Neural progenitor cell (in vitro differentiated cells): ENCODE results near the gene G3BP2. TPM values are rescaled to one million over a fixed set of nuclear protein-coding genes. Genes with fewer than 3 reads are reported as not detected.

Experiments
- DNase-seq: peaks from one replicate; pipeline ENCODE4 v3.0.0-alpha.2; 2016; ENCODE audit warnings: low spot score
- H2AFZ ChIP-seq: fragments of 200-600 bp; sonication (generic); replicated peaks from 2 replicates; pipeline ENCODE4 v1.6.1; 2016; ENCODE audit warnings: antibody characterized with exemption
- H3F3A ChIP-seq: fragments of 200-600 bp; sonication (generic); 2 replicates; pipeline ENCODE4 v1.6.1; 2016; ENCODE audit warnings: antibody characterized with exemption, low read depth
- H3K27ac ChIP-seq: fragments of 200-600 bp; sonication (generic); 2 replicates; pipeline ENCODE4 v1.5.1; 2016; ENCODE audit warnings: mild to moderate bottlenecking
- H3K27me3 ChIP-seq: fragments of 200-600 bp; sonication (generic); 2 replicates; pipeline ENCODE4 v1.6.1; 2016; ENCODE audit warnings: mild to moderate bottlenecking, moderate library complexity
- H3K36me3 ChIP-seq: fragments of 200-600 bp; sonication (generic); 2 replicates; pipeline ENCODE4 v1.5.1; 2016
- H3K4me1 ChIP-seq: fragments of 200-600 bp; sonication (generic); 2 replicates; pipeline ENCODE4 v1.6.1; 2016; ENCODE audit warnings: mixed run types
- H3K4me2 ChIP-seq: fragments of 200-600 bp; sonication (generic); 2 replicates; pipeline ENCODE4 v1.6.1; 2016
- H3K4me3 ChIP-seq: fragments of 200-600 bp; sonication (generic); 2 replicates; pipeline ENCODE4 v1.5.1; 2016
- H3K79me2 ChIP-seq: fragments of 200-600 bp; sonication (generic); 2 replicates; pipeline ENCODE4 v1.6.1; 2016; ENCODE audit warnings: low read depth
- H3K9ac ChIP-seq: fragments of 200-600 bp; sonication (generic); 2 replicates; pipeline ENCODE4 v1.6.1; 2016
- H3K9me3 ChIP-seq: fragments of 200-600 bp; sonication (generic); 2 replicates; pipeline ENCODE4 v1.5.1; 2016; ENCODE audit warnings: low read depth
- H4K20me1 ChIP-seq: fragments of 200-600 bp; sonication (generic); 2 replicates; pipeline ENCODE4 v1.6.1; 2016; ENCODE audit warnings: low read depth
- H3K27ac Mint-ChIP-seq: 3 replicates; pipeline ENCODE4 v1.8.0; 2021; ENCODE audit warnings: mixed read lengths
- H3K27me3 Mint-ChIP-seq: 2 replicates; pipeline ENCODE4 v1.8.0; 2022; ENCODE audit warnings: low read depth, mild to moderate bottlenecking, inconsistent platforms, moderate library complexity, mixed read lengths; ENCODE audit not compliant: insufficient read depth
- H3K36me3 Mint-ChIP-seq: 3 replicates; pipeline ENCODE4 v1.8.0; 2021; ENCODE audit warnings: mixed read lengths
- H3K4me1 Mint-ChIP-seq: 3 replicates; pipeline ENCODE4 v1.8.0; 2021; ENCODE audit warnings: mixed read lengths
- H3K4me3 Mint-ChIP-seq: 3 replicates; pipeline ENCODE4 v1.8.0; 2021; ENCODE audit warnings: mild to moderate bottlenecking, moderate library complexity, mixed read lengths
- H3K9me3 Mint-ChIP-seq: 3 replicates; pipeline ENCODE4 v1.8.0; 2020; ENCODE audit warnings: mixed read lengths
- EZH2 ChIP-seq: fragments of 200-600 bp; sonication (generic); IDR thresholded peaks from 2 replicates; pipeline ENCODE4 v1.6.1; 2017; ENCODE audit warnings: antibody characterized with exemption, mild to moderate bottlenecking, moderate library complexity
- EZH2phosphoT487 ChIP-seq: fragments of 200-600 bp; sonication (generic); IDR thresholded peaks from 2 replicates; pipeline ENCODE4 v1.6.1; 2017; ENCODE audit warnings: antibody characterized with exemption
- total RNA-seq: library from RNA; depleted of rRNA; stranded (reverse); fragments of >200 nt; gene quantifications from 2 replicates; pipeline ENCODE4 v1.2.3, GENCODE V29; 2015; ENCODE audit warnings: low replicate concordance
- TF ChIP-seq, protein P1 (sequence below): fragments of 200-600 bp; sonication (generic); IDR thresholded peaks from 2 replicates; pipeline ENCODE4 v1.5.1; 2017; ENCODE audit warnings: antibody characterized with exemption, mild to moderate bottlenecking

Gene G3BP2
- total RNA-seq, 1 donor from 2014 or later: 241 TPM

DNA sequence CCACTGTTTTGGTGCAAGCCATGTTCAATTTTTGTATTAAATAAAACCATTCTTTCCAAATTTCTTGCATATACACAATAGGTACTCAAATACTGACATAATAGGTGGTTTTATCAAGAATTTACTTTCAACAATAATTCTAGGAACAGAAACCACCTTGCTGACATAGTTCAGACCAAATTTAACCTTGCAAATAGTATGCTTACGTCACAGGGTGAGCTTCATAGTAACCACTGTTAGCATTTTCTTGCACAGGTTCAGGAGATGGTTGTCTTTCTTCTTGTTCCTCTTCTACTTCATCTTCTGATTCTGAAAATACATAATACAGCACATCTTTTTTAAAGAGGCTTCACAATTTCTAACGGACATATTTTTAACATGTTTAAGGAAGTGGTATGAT, 17.6 kb downstream of the G3BP2 start:
- no peak for DNase-seq
- H3K4me1 Mint-ChIP-seq: peaks cover 1% of the 10 kb centered on the region
- peaks cover 44% of the 10 kb centered on the region for H3F3A ChIP-seq
- H3K4me1 ChIP-seq: no peaks in the 10 kb centered on the region
- H3K9me3 ChIP-seq: no peaks in the 10 kb centered on the region
- peaks cover 1% of the 10 kb centered on the region for H3K27me3 Mint-ChIP-seq
- no peaks in the 10 kb centered on the region for H3K9me3 Mint-ChIP-seq
- H3K79me2 ChIP-seq: peaks cover 95% of the 10 kb centered on the region
- peaks cover 61% of the 10 kb centered on the region for H3K36me3 ChIP-seq
- no peak overlapping the region for H3K4me3 Mint-ChIP-seq
- TF ChIP-seq EZH2 (no peak), EZH2phosphoT487 (no peak)
- TF ChIP-seq, protein P1, sequence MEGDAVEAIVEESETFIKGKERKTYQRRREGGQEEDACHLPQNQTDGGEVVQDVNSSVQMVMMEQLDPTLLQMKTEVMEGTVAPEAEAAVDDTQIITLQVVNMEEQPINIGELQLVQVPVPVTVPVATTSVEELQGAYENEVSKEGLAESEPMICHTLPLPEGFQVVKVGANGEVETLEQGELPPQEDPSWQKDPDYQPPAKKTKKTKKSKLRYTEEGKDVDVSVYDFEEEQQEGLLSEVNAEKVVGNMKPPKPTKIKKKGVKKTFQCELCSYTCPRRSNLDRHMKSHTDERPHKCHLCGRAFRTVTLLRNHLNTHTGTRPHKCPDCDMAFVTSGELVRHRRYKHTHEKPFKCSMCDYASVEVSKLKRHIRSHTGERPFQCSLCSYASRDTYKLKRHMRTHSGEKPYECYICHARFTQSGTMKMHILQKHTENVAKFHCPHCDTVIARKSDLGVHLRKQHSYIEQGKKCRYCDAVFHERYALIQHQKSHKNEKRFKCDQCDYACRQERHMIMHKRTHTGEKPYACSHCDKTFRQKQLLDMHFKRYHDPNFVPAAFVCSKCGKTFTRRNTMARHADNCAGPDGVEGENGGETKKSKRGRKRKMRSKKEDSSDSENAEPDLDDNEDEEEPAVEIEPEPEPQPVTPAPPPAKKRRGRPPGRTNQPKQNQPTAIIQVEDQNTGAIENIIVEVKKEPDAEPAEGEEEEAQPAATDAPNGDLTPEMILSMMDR: no peak
- H4K20me1 ChIP-seq: peaks cover 75% of the 10 kb centered on the region
- no peak overlapping the region for H3K9ac ChIP-seq
- H3K4me2 ChIP-seq: no peak overlapping the region
- no peaks in the 10 kb centered on the region for H3K27me3 ChIP-seq
- H3K4me3 ChIP-seq: no peak overlapping the region
- H3K27ac Mint-ChIP-seq: no peak overlapping the region
- H3K27ac ChIP-seq: no peak overlapping the region
- peaks cover 26% of the 10 kb centered on the region for H3K36me3 Mint-ChIP-seq
- H2AFZ ChIP-seq: no peak overlapping the region

DNA sequence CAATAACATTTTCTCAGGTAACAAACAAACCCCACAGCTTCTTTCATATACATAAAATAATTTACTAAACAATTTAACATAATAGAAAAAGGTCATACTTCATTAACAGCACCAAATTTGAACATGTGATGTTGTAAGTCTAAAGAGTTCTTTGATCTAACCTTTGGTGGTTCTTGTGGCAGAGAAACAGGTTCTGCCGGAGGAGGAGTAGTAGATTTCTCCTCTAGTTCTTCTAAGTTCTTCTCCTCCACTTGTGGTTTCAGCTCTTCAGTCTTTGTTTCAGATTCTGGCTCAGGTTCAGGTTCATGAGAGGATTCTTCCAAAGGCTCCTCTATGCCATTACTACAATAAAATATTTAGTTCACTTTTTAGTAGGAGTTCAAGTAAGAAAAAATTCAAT, 18.3 kb downstream of the G3BP2 start:
- Histone ChIP-seq H3K4me2 (no peak overlapping the region), H3K27ac (no peak overlapping the region), H3F3A (peaks cover 44% of the 10 kb centered on the region), H3K9ac (no peak overlapping the region), H3K4me3 (no peak overlapping the region), H4K20me1 (peaks cover 69% of the 10 kb centered on the region), H3K9me3 (no peaks in the 10 kb centered on the region), H3K27me3 (no peaks in the 10 kb centered on the region), H3K79me2 (peaks cover 95% of the 10 kb centered on the region), H2AFZ (no peak overlapping the region), H3K4me1 (no peaks in the 10 kb centered on the region), H3K36me3 (peaks cover 58% of the 10 kb centered on the region)
- Mint-ChIP-seq H3K9me3 (no peaks in the 10 kb centered on the region), H3K4me3 (no peak overlapping the region), H3K27ac (no peak overlapping the region), H3K4me1 (no peaks in the 10 kb centered on the region), H3K36me3 (peaks cover 29% of the 10 kb centered on the region), H3K27me3 (peaks cover 2% of the 10 kb centered on the region)
- no peak for DNase-seq
- TF ChIP-seq EZH2phosphoT487 (no peak), EZH2 (no peak)

DNA sequence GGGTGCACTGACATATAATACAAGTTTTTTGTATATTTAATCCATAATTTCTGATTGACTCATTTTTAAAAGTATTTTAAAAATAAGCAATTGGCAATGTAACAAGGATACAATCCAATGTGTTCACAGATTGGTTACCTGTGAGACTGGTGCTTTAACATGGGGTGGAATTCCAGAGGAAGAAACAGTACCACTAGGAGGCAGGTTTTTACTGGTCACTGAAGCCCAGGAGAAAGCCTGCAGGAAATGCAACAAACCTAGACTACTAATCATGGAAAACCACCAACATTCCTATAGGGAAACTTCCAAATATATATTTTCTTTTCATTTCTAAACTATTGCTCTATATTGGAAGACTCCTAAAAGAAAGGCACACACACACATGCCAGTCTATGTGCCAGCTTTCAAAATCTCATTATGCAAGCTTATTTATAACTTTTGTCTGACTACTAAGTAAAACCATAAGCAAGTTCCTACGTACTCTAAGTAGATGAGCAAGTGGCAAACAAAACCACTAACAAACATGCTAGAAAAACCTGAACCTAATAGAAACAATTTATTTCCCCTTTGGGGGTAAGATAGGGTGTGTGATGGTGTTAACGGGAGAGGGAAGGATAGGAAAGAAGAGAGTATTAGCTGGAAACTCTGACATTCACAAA, 19.2 kb downstream of the G3BP2 start:
- Histone ChIP-seq H3F3A (peaks cover 44% of the 10 kb centered on the region), H3K36me3 (peaks cover 52% of the 10 kb centered on the region), H3K9ac (no peak overlapping the region), H3K79me2 (peaks cover 94% of the 10 kb centered on the region), H3K27ac (peak overlapping the region; percentile 24), H3K9me3 (no peaks in the 10 kb centered on the region), H2AFZ (no peak overlapping the region), H3K27me3 (no peaks in the 10 kb centered on the region), H4K20me1 (peaks cover 60% of the 10 kb centered on the region), H3K4me1 (no peaks in the 10 kb centered on the region), H3K4me3 (no peak overlapping the region), H3K4me2 (no peak overlapping the region)
- H3K27ac Mint-ChIP-seq: no peak overlapping the region
- peaks cover 24% of the 10 kb centered on the region for H3K36me3 Mint-ChIP-seq
- peaks cover 2% of the 10 kb centered on the region for H3K27me3 Mint-ChIP-seq
- no peaks in the 10 kb centered on the region for H3K4me1 Mint-ChIP-seq
- H3K9me3 Mint-ChIP-seq: no peaks in the 10 kb centered on the region
- peak; percentile 50 for DNase-seq
- no peak overlapping the region for H3K4me3 Mint-ChIP-seq
- no peak for TF ChIP-seq EZH2
- TF ChIP-seq, protein P1: peak; percentile 61

DNA sequence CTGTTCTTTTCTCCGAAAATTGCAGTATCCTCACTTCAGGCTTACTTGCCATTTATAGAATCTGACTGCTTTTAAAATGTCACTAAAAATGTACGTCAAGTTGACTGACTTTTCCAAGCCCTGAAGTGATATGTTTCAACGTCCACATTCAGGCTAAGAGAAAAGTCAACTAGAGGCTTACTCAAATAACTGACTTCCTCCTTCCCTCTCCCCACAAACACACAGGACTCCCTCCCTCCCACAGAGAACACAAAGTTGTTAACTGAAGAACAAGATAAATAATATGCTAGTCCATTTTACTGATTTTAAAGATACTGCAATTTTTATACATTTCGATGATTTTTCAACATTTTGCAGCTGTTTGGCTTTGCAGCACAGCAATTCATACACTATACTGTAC, 29.1 kb downstream of the G3BP2 start:
- peaks cover 18% of the 10 kb centered on the region for H4K20me1 ChIP-seq
- no peaks in the 10 kb centered on the region for H3K27me3 ChIP-seq
- no peak overlapping the region for H3K4me3 Mint-ChIP-seq
- no peak overlapping the region for H3K27ac Mint-ChIP-seq
- H3K36me3 ChIP-seq: peaks cover 40% of the 10 kb centered on the region
- H3K9me3 ChIP-seq: no peaks in the 10 kb centered on the region
- H3K4me1 ChIP-seq: no peaks in the 10 kb centered on the region
- H3F3A ChIP-seq: peaks cover 63% of the 10 kb centered on the region
- H3K27me3 Mint-ChIP-seq: no peaks in the 10 kb centered on the region
- H3K4me1 Mint-ChIP-seq: no peaks in the 10 kb centered on the region
- no peak overlapping the region for H2AFZ ChIP-seq
- no peak overlapping the region for H3K9ac ChIP-seq
- no peaks in the 10 kb centered on the region for H3K9me3 Mint-ChIP-seq
- no peak for DNase-seq
- H3K4me3 ChIP-seq: no peak overlapping the region
- H3K4me2 ChIP-seq: no peak overlapping the region
- H3K79me2 ChIP-seq: peaks cover 15% of the 10 kb centered on the region
- peaks cover 37% of the 10 kb centered on the region for H3K36me3 Mint-ChIP-seq
- TF ChIP-seq EZH2phosphoT487 (no peak), EZH2 (no peak)
- TF ChIP-seq, protein P1: no peak
- no peak overlapping the region for H3K27ac ChIP-seq
